T-helper 22 cell (primary cell): ENCODE measurements around the gene FMNL2.
"Not testable (repeated sequence)": the region's sequence is repeated elsewhere in the genome, so short reads cannot be mapped to it uniquely, and the experiment has no call there.

ENCODE experiments used
- DNase-seq: peaks from one replicate; pipeline ENCODE4 v3.0.0-alpha.2; 2020; ENCODE audit warnings: low read depth

FMNL2 gene

DNA sequence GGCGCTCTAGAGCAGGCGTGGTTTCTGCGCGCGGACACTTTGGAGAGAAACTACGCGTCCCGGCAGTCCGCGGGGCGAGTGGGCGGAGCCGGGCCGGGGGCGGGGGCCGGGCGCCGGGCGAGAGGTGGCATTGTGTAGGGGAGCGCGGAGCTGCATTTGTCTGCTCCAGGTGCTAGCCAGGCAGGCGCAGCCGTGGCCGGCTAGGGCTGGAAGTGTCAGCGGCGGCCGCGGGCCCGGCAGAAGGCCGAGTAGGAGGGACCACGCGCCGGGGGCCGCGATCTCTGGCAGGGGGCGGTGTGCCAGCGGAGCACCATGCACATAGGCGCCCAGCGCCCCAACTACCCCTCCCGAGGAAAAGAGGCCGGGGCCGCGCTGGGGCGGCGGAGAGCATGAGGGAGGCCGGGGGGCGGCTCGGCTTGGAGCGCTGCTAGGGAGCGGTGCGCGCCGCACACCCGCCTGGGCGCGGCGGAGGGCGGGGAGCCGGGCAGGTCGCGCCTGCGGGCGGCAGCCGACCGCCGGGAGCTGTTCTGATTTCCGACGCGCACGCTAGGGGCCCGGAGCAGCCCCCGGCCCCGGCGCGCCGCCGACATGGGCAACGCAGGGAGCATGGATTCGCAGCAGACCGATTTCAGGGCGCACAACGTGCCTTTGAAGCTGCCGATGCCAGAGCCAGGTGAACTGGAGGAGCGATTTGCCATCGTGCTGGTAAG lies at the start of gene FMNL2:
TSS of gene FMNL2 (plus strand) at position 159 of the 710 bp plus-strand sequence.
- DNase-seq, result no peak

DNA sequence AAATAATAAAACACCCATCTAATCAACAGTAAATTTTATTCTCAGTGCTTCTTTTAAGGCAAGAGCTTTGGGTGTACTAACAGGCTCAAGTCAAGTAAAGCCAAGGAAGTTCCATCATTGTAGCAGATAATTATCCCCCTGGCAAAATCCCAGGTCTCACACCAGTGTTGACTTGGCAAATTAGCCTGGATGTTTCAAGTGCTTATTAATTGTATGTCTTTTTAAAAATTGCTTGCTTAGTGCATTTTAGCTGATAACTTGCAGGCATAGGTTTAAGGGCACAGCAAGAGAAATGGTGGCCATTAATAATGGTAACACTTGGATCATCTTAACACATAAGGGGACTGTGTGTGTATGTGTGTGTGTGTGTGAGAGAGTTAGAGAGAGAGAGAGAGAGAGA lies 42.0 kb upstream of the FMNL2 start:
- no peak for DNase-seq

DNA sequence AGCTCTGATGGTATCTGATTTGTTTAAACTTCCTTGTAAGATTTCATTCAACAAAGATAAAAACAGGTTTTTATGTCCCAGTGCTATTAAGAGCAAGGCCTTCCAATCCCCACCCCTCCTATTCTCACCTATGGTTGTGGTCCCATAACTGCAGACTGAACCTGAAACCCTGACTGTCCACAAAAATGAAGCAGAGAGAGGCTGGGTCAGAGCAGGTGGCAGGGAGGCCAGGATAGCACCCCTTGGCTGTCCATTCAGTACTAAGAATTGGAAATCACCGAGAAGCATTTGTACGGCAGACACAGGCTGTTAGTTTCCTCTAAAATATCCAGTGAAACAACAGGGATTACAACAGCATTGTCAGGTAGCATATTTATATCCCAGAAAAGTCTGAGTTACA lies 37.3 kb upstream of the FMNL2 start:
- no peak for DNase-seq

DNA sequence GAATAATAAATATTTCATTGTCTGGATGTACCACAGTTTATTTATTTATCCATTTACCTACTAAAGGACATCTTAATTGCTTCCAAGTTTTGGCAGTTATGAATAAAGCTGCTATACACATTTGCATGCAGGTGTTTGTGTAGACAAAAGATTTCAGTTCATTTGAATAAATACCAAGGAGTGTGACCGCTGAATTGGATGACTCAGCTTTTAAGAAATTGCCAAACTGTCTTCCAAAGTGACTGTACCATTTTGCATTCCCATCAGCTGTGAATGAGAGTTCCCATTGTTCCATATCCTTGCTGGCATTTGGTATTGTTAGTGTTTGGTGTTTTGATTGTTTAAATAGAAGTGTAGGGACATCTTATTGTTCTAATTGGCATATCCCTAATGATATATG lies 36.2 kb upstream of the FMNL2 start:
- no peak for DNase-seq

DNA sequence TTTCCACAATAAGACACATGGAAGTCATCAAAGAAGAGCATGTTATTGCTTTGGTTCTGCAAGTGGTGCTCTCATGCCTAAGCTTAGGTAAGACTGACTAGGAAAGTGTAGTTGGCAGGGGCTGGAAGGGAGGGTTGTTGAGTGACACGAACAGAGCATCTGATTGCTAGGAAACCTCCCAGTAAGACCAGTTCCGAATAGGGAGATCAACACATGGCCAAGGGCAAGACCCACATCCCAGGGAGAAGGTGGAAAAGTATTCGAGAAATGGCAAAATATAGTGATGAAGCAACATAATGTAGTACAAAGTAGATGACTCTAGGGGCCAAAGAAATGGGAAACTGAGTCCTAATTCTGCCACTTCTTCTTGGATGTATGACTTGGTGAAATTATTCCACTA lies 33.8 kb upstream of the FMNL2 start:
- no peak for DNase-seq

DNA sequence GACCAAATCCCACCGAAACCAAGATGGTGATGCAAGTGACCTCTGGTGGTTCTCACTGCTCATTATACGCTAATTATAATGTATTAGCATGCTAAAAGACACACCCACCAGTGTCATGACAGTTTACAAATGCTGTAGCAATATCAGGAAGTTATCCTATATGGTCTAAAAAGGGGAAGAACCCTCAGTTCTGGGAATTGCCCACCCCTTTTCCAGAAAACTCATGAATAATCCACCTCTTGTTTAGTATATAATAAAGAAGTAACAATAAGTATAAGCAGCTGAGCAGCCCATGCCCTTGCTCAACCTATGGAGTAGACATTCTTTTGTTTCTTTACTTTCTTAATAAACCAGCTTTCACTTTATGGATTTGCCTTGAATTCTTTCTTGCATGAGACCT lies 31.0 kb upstream of the FMNL2 start:
- no peak for DNase-seq

DNA sequence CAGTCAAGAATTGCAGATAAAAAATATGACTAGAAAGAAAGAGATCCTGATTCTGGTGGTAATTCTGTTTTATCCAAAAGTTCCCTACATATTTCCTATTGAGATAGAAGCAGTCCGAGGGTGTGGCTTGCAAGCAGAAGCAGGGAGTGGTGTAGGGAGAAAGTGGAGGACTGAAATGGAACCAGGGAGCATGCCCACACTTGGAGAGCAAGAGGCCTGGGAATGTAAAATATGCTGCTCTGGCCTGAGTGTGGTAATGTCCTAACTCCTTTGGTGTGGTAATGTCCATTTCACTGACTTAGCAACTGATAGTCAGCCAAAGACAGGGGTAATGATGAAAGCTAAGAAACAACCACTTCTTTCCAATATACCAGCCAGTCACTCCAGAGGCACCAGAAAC lies 30.1 kb upstream of the FMNL2 start:
- DNase-seq, result no peak

DNA sequence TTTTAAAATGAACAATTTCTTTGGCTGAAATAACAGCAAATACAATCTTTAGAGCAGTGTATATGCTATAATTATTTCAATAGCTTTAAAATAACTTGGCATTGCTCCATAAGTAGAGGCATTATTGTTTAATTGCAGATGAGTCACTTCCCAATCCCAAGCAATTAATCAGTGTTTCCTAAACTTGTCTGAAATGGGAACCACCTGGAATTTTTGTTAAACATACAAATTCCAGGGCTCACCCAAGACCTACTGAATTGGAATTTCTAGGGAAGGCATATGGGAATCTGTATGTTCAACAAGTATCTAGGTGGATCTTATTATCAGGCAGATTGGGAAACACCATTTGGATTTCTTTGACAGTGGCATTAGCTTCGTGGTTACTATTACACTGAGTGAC lies 27.1 kb upstream of the FMNL2 start:
- DNase-seq, result no peak

DNA sequence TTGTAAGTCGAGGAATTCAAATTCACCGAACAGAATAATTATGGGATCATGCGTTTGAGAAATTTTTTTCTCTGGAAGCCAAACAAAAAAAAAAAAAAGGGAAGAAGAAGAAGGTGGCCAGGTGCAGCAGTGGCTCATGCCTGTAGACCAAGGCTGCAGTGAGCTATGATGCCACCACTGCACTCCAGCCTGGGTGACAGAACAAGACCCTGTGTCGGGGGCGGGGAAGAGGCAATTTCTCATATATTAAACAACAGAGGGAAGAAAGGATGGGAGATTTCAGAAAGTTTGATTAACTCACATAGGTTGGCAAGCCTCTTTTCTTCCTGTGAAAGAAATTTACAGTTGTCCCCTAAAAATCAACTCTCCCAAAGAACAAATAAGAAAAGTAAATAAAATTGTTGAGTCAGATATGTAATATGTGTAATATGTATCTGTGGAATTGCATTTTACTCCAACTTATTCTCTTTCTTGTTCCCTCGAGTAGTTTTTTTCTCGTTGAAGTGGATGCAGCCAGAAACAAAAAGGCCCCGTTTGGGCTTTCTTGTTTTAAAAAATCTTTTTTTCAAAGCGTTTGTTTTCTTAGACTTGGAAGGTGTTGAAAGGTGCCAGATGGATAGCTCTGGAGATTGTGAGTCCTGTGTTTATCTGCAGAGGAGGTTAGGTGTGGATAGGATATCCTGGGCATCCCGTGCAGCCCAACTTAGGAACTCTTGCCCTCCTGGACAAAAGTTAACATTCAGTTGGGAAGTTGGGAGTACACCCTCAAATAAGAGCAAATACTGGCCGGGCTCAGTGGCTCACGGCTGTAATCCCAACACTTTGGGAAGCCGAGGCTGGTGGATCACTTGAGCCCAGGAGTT lies 25.4 kb upstream of the FMNL2 start:
- no peak for DNase-seq

DNA sequence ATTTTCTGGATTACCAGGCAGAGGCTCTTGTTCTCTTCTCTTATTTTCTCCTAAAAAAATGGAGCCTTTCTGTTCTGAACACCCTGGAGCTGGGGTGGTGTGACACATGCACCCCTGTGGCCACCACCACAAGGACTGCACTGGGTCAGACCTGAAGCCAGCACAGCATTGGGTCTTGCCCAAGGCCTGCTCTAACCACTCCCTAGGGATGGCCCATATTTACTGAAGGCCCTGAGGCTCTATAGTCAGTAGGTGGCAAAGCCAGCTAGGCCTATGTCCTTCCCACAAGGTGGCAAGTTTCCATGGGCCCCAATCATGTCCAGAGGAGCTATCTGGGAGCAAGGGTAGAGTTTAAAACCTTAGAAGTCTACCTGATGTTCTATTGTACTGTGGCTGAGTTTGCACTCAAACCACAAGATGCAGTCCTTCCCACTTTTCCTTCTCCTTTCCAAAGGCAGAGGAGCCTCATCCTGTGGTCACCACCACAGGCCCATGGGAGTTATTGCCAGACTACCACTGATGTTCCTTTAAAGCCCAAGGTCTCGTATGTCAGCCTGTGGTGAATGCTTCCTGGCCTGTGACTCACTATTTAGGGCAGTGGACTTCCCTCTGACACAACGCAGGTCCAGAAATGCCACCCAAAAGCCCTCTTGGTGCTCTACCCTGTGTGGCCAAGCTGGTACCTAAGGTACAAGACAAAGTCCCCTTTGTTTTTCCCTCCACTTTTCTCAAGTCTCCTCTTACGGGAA lies 15.0 kb upstream of the FMNL2 start:
- no peak for DNase-seq

DNA sequence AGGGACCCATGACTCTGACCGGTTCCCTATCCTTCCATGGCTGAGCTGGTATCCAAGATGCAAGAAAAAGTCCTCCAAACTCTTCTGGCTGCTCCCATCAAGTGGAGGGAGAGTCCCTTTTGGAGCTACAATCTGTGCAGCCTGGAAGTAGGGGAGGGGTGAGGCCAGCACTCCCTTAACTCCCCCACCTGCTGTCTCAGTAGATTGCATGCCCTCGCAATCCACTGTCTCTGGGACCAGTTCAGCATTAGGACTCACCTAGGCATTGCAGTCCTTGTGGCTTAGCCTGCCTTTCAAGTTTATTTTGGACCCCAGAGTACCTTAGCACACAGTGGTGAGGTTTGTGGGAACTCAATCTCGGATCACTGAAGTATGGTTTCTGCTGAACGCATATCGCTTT lies 14.2 kb upstream of the FMNL2 start:
- no peak for DNase-seq

DNA sequence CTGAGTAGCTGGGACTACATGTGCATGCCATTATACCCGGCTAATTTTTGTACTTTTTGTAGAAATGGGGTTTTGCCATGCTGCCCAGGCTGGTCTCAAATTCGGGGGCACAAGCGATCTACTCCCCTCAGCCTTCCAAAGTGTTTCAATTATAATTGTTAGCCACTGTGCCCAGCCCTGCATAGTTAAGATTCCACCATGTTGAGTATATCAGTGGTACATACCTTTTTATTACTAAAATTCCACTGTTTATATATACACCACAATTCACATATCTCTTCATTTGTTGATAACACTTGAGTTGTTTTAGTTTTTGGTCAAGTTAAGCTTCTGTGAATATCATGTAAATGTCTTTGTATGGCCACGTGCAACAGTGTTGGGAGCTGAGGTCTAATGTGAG lies 12.8 kb upstream of the FMNL2 start:
- DNase-seq, result no peak

DNA sequence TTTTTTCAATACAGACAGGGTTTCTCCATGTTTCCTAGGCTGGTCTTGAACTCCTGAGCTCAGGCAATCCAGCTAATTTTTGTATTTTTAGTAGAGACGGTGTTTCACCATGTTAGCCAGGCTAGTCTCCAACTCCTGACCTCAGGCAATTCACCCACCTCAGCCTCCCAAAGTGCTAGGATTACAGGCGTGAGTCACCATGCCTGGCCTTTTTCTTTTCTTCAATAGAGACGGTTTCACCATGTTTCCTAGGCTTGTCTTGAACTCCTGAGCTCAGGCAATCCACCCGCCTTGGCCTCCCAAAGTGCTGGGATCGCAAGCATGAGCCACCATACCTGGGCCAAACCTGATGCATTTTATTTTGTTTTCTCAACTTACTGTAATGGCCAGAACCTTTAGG lies 9.8 kb upstream of the FMNL2 start:
- not testable (repeated sequence) for DNase-seq

DNA sequence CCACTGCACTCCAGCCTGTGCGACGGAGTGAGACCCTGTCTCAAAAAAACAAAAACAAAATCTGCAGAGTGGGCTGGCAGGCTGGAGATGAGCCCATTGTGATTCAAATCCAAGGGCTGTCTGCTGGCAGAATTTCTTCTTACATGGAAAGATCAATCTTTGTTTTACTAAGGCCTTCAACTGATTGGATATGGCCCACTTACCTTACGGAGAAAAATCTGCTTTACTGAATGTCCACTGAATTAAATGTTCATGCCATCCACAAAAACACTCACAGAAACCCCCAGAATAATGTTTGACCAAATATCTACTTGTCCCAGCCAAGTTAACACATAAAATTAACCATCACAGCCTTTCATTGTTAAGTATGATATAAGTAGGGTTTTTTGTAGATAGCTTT lies 8.3 kb upstream of the FMNL2 start:
- no peak for DNase-seq

DNA sequence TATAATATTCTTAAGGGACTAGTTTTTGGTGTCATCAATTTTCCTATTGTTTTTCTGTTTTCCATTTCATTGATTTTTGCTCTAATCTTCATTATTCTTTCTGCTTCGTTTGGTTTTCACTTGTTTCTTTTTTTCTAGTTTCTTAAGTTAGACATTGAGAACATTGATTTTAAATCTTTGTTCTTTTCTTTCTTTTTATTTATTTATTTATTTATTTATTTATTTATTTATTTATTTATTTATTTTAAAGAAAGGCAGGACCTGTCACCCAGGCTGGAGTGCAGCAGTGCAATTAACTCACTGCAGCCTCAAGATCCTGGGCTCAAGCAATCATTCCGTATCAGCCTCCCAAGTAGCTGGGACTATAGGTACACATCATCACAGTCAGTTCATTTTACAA lies 7.0 kb upstream of the FMNL2 start:
- no peak for DNase-seq

DNA sequence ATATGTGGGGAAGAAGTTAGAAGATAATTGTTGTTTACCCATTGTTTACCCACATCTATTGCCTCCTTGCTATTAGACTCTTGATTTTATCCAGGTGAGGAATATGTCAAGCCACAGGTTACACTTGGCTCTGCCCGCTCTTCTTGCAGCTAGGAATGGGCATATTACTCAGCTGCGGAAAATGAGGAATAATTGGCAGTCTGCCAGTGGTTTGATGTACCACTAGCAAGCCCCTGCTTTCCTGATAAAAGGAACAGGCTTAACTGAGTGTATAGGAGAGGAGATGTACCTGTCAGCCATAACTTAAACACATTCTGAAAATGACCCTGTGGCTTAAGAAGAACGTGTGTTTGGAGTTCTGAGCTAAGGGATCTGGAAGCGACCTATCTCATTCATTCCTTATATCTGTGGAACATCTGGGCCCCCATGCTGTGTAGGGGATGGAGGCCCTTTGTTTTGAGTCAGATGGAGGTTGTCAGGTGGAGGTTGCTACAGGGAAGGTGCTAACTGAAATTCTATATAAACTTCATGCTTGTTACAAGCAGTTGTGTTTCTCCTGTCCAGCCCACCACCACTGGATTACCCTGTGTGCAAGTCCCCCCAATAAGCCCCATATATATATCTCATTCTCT lies 4.6 kb upstream of the FMNL2 start:
- no peak for DNase-seq

DNA sequence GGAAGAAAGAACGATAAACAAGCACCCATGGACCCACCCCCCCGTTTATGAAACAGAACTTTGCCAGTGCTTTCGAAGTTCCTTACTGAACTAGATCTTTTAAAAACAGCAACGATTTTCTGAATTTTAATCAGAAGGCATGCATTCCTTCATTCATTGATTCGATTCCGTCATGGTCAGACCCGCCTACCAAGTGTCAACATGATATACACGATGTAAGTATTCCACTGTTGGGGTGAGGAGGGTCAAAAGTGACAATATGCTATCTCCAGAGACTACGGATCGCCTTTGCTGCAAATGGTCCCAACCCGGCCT lies 316 bp upstream of the FMNL2 start:
- no peak for DNase-seq

DNA sequence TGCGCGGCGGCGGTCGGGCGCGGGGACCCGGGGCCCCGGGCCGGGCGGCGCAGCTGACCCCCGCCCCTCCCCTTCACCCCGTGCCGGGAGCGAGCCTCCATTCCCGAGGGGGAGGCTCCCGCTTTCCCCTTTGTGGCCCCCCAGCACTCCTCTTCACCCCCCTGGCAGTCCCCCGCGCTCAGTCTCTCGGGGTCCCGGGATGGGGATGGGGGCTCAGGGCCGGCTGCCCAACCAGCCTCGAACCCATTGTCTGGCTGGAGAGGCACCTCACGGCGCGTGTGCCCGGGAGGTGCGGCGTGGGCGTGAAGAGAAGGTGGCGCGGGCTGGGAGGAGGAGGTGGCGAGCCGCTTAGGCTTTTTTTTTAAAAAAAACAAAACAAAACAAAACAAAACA lies 748 bp downstream of the FMNL2 start:
- no peak for DNase-seq

DNA sequence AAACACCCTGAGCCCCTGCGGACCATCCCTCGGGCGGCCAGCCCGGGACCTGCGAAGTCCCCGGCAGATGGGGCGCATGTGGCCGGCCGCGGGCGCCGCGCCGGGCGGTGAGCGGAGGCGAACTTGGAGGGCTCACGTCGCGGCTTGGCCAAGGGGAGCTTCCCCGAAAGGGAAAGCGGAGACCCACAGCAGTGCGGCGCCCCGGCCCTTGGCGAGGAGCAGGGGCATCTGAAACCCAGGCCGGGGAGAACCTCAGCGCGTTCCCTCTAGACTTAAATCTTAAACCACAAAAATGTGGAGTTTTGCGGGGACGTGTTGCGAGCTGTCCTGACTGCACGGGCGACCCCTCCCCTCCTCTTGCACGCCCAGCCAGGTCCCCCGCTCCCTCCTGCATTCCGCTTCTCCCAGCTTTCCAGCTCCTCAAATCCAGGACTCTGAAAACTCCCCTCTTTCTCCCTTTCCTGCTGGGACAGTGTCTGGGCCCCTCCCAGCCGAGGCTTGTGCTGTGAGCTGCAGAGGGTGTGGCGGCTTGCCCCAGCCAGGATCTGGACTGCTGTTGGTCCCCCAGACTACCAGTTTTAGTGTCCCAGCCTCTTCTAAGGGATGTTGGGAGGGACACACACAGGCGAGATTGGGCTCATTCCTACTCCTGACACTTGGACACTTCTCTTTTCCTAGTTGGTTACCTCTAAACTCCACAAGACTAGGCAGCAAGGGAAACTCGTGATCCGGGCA lies 1.3 kb downstream of the FMNL2 start:
- no peak for DNase-seq

DNA sequence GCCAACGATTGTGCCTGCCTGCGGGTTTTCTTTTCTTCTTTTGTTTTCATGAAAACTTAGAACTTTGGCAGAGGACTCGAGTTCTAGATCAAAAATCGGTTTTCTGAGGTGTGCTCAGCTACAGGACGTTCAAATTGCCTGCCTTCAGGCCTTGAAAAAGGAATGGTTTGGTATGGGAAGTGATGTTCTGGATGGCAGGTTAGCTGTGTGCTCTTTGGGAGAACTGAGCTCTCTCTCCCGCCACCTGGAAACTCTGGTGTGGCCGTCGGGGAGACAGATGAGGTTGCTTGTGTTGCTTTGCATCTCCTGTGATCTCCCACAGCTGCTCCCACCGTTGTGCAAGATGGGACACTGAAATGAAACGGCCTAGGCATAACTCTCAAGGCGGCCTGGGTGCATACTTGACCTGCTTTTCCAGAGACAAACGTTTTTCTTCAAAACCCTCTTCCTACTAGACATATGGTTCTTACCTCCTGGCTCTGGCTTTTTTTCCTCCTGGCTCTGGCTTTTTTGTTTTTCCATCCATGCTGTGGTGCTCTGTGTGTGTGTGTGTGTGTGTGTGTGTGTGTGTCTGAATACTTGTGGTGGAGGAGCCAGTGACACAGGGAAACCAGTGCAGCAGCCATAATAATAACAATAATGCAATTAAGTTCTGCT lies 2.0 kb downstream of the FMNL2 start:
- DNase-seq, result no peak

DNA sequence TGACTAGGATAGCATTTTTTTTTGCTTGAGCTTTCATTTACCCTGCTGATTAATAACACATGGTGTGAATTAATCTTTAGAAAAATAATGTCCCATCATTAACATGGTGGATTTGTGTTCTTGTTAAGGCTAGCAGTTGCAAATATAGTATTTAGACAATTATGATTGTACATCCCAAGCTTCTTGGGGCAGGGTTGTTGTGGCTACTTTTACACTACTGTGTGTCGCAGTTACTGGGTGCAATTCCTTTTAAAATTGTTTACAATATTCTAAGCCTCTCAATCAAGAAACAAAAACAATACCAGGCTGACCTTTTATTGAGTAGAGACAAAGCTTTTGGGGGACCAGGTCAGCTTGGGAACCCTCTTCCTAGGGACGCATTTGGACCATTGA lies 2.5 kb downstream of the FMNL2 start:
- DNase-seq, result no peak
